ENCODE measurements around the gene ADGRV1. TPM values are rescaled to one million over a fixed set of nuclear protein-coding genes. Genes with fewer than 3 reads are reported as not detected.

Gene ADGRV1
- total and polyA plus RNA-seq, 7 donors, result 0.05 to 0.83 (median 0.11) TPM; not detected in 1

- WGBS, 3 donors, result 82 to 91% (median 90%) methylated on average over 1 of the region's 1 CpG
- DNase-seq, result no peak
- intact Hi-C loops (cut with DNase I), result no loop called here
These were observed 531.2 kb downstream of the ADGRV1 start for GRCh38 chr5:91089758-91090157.

GRCh38 chr5:91090995-91091394 lies 532.4 kb downstream of the ADGRV1 start:
- DNase-seq (no peak), ATAC-seq (no peak)
- Histone ChIP-seq H3K27ac (no peak overlapping the region), H3K9me3 (no peaks in the 10 kb centered on the region), H3K4me1 (no peaks in the 10 kb centered on the region), H3K27me3 (ENCODE audit: insufficient read depth in 3 of 3, low read length in 2 of 3) (peaks cover 0 to 2% (median 0%) of the 10 kb centered on the region in 3 donors), H3K4me3 (no peak overlapping the region), H3K36me3 (ENCODE audit: insufficient read depth in 1 of 2, low read depth in 1 of 2) (no peaks in the 10 kb centered on the region)
- 71 to 79% (median 73%) methylated on average over 1 of the region's 1 CpG for WGBS, 3 donors
- intact Hi-C loops (cut with DNase I), result no loop called here
- TF ChIP-seq CTCF (IDR thresholded peaks at IDR 0.05), result no peak

More at GRCh38 chr5:91089758-91090157, 531.2 kb downstream of the ADGRV1 start:
- H3K36me3 ChIP-seq (ENCODE audit: insufficient read depth in 1 of 2, low read depth in 1 of 2), result no peaks in the 10 kb centered on the region
- no peaks in the 10 kb centered on the region for H3K4me1 ChIP-seq
- H3K27ac ChIP-seq, result no peak overlapping the region
- TF ChIP-seq CTCF (IDR thresholded peaks at IDR 0.05), result no peak
- peaks cover 0 to 2% (median 0%) of the 10 kb centered on the region in 3 donors for H3K27me3 ChIP-seq (ENCODE audit: insufficient read depth in 3 of 3, low read length in 2 of 3)
- no peak overlapping the region for H3K4me3 ChIP-seq
- no peak for ATAC-seq
- no peaks in the 10 kb centered on the region for H3K9me3 ChIP-seq

DNA sequence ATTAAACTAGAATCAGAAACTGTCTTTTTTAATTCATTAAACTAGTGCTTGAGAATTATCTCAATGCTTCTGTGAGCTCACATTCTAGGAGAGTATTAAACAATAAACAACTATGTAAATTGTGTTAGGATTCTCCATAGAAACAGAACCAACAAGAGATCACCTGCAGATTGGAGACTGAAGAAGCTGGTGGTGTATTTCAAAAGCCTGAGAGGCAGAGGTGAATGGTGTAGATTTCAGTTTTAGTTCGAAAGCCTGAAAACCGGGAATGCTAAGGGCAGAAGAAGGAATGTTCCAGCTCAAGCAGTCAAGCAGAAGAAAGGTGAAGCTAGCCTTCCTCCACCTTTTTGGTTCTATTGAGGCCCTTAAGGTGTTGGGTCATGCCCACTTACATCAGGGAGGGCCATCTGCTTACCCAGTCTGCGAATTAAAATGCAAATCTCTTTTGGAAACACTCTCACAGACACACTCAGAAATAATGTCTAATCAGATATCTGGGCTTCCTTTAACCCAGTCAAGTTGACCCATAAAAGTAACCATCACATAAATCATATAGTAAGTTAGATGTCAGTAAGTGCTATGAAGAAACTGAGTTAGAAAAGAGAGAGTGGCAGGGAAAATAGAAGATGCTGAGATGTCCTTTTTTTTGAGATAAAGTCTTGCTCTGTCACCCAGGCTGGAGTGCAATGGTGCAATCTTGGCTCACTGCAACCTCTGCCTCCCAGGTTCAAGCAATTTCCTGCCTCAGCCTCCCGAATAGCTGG lies 533.1 kb downstream of the ADGRV1 start:
- DNase-seq (no peak), ATAC-seq (no peak)
- H3K27ac ChIP-seq, result no peak overlapping the region
- 80 to 92% (median 86%) methylated on average over 4 of the region's 4 CpGs for WGBS, 3 donors
- no peaks in the 10 kb centered on the region for H3K9me3 ChIP-seq
- peaks cover 0 to 2% (median 0%) of the 10 kb centered on the region in 3 donors for H3K27me3 ChIP-seq (ENCODE audit: insufficient read depth in 3 of 3, low read length in 2 of 3)
- no peaks in the 10 kb centered on the region for H3K36me3 ChIP-seq (ENCODE audit: insufficient read depth in 1 of 2, low read depth in 1 of 2)
- no peaks in the 10 kb centered on the region for H3K4me1 ChIP-seq
- no peak overlapping the region for H3K4me3 ChIP-seq
- intact Hi-C loops (cut with DNase I), result no loop called here
- TF ChIP-seq CTCF (IDR thresholded peaks at IDR 0.05), result no peak

GRCh38 chr5:91092859-91093783 lies 534.5 kb downstream of the ADGRV1 start:
- intact Hi-C loops (cut with DNase I), result no loop called here
- WGBS, 3 donors, result 84 to 86% (median 85%) methylated on average over 8 of the region's 8 CpGs
- ATAC-seq, result no peak
- Histone ChIP-seq H3K4me1 (no peaks in the 10 kb centered on the region), H3K9me3 (no peaks in the 10 kb centered on the region), H3K4me3 (no peak overlapping the region), H3K36me3 (ENCODE audit: insufficient read depth in 1 of 2, low read depth in 1 of 2) (no peaks in the 10 kb centered on the region), H3K27me3 (ENCODE audit: insufficient read depth in 3 of 3, low read length in 2 of 3) (peaks cover 0 to 2% (median 0%) of the 10 kb centered on the region in 3 donors), H3K27ac (no peak overlapping the region)
- no peak for DNase-seq
- no peak for TF ChIP-seq CTCF (IDR thresholded peaks at IDR 0.05)
